Cardiac ventricle fibroblast (primary cell): Measurements from ENCODE around the gene ASL. TPM values are rescaled to one million over a fixed set of nuclear protein-coding genes. Genes with fewer than 3 reads are reported as not detected.

Experiments used
- total RNA-seq: library from RNA; depleted of rRNA; stranded (reverse); fragments of >200 nt; gene quantifications from 2 replicates; pipeline ENCODE4 v1.2.3, GENCODE V29; 2015

Gene ASL
- total RNA-seq: 37.6 and 43.5 TPM in 2 replicates

GRCh38 chr7:66075590-66076461 is at the start of gene ASL:
Gene ASL, plus strand, starts transcription at chr7:66075819. Its CDS starts 263 bp downstream, at chr7:66076082.

GRCh38 chr7:66114743-66115649 is 39.4 kb downstream of the ASL start, which contains the start of gene CRCP:
Gene CRCP, plus strand, starts transcription at chr7:66114847. Its CDS starts 116 bp downstream, at chr7:66114963.

Other genes starting within 250 kb of the ASL start
- 14.2 and 15.3 TPM in 2 replicates for gene VKORC1L1, start 202.7 kb upstream of the ASL start, total RNA-seq
- 28.3 and 31.3 TPM in 2 replicates for gene GUSB, start 93.6 kb upstream of the ASL start, total RNA-seq
- gene CRCP, start 39.0 kb downstream of the ASL start, total RNA-seq: 27.3 and 29.1 TPM in 2 replicates
- gene TPST1, start 129.5 kb downstream of the ASL start, total RNA-seq: 36.4 and 38.8 TPM in 2 replicates